HG03575 (cell line): ENCODE data around the gene ZNF141.
"Not testable (repeated sequence)": the region's sequence is repeated elsewhere in the genome, so short reads cannot be mapped to it uniquely, and the experiment has no call there.

Source experiments
- ATAC-seq: cut with Tn5 transposase; IDR thresholded peaks from one replicate; pipeline ENCODE4 v1.9.1; 2021; ENCODE audit not compliant: unreplicated experiment, insufficient number of reproducible peaks, low FRiP score; ENCODE audit errors: extremely low read depth

ZNF141 gene

GRCh38 chr4:374298-375160, 36.9 kb downstream of the ZNF141 start:
- no peak for ATAC-seq

DNA sequence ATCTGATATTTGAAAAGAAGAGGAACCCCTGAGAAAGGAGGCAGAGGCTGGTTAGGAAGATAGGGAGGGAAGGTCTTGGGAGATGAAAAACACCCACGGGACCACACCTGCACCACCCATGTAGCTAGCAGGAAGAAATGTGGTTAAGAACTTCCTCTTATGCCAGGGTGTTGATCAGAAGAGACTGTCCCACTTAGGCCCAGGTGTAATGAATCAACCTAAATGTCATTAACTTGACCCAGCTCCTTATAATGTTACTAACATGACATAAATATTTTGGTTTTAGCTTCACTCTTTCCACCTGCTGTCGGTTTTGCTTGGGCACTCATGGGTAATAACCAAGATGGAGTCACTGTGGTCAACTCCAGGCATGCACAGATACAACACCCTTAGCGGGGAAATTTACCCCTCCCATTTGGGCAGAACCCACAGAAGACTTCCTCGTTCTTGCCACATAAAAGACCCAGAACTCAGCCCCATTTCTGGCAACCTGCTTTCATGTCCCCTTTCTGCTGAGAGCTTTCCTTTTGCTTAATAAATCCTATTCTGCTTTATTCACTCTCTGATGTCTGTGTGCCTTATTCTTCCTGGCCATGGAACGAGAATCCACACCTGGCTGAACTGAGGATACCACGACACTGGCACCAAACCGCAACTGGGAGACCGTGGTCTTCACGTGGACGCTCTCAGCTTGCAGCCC, 46.8 kb downstream of the ZNF141 start:
- no peak for ATAC-seq

DNA sequence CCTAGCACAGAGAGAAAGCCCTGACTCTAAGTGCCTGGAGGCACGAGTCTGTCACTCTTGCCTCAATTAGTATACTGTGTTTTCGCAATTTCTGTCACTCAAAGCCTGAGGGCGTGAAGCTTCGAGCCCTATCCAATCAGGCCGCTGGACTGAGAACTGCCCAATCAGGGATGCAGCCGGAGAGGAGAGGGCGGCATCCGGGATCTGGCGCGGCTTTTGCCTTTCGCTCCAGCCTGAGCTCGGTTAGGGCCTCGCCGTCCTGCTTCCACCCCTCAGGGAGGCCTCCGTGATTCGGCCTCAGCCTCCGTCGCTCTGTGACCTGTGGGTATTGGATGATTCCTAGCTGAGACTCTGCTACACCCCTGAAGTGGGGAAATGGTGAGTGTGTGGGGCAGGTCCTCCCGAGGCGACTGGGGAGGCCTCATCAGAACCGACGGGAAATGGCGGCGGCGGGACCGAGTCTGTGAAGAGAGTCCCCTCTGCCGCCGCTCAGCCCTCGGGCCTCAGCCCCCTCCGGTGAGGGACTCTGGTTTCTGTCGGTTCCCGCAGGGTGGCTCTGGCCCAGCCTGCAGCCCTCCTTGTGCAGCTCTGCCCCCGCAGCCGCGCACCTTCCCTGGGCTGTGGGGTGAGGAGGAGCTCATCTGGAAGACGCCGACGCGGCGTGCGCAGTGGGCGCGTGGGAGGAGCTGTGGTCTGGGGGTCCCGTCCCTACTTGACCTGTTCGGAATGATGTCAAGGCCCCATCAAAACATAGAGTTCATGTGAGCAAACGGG, 48.5 kb downstream of the ZNF141 start:
- ATAC-seq, result no peak

GRCh38 chr4:386708-387105, 49.1 kb downstream of the ZNF141 start:
- ATAC-seq, result no peak

DNA sequence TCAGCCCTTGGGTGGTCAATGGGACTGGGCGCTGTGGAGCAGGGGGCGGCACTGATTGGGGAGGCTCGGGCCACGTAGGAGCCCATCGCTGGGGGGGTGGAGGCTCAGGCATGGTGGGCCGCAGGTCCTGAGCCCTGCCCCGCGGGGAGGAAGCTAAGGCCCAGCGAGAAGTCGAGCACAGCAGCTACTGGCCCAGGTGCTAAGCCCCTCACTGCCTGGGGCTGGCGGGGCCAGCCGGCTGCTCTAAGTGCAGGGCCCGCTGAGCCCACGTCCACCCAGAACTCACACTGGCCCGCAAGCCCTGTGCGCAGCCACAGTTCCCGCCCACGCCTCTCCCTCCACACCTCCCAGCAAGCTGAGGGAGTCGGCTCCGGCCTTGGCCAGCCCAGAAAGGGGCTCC, 66.4 kb downstream of the ZNF141 start:
- no peak for ATAC-seq

DNA sequence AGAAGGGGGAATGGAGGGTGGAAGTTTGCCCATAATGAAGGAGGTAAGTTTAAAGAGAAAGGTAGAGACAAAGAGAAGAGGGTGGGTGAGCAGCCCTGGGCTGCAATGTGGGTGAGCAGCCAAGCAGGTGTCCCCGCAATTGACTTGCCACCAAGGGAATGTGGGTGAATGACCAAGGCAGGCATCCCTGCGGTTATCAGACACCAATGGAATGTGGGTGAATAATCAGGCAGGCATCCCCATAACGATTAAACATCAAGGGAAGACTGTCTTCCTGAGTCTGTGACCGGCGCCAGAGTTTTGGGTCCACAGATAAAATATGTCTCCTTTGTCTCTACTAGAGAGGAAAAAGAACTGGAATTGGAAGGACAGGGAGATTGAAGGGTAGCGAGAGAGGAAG, 70.7 kb downstream of the ZNF141 start:
- ATAC-seq, result not testable (repeated sequence)

DNA sequence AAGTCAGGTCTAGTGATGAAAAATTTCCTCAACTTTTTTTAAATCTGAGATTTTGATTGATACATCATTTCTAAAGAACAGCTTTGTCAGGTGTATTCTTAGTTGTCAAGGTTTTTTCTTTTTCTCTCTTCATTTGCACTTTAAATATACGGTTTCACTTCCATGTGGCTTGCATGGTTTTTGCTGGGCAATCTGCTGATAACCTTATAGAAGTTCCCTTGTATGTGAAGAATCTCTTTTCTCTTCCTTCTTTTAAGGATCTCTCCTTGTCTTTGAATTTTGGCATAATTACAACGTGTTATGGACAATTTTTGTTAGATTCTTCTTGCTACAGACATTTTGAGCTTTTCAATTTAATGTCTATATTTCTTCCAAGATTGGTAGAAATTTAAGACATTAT, 85.0 kb downstream of the ZNF141 start:
- ATAC-seq, result no peak
